H1 (cell line): ENCODE results near the gene RAB31. TPM values are rescaled to one million over a fixed set of nuclear protein-coding genes. Genes with fewer than 3 reads are reported as not detected.

Experiments used
- CTCF ChIA-PET: fragments of 300-600 bp; sonication (Branson Sonifier 250); formaldehyde crosslinking; loops from one replicate; lab custom pipeline; 2021; ENCODE audit not compliant: partially characterized antibody; lab: Charles Lee
- POLR2A ChIA-PET: fragments of 300-600 bp; sonication (Branson Sonifier 250); formaldehyde crosslinking; loops from one replicate; lab custom pipeline; 2021; ENCODE audit warnings: inconsistent platforms; ENCODE audit not compliant: partially characterized antibody; lab: Charles Lee
- DNase-seq, 2 experiments: peaks; one replicate each; pipeline versions ENCODE4 v3.0.0 to v3.0.0-alpha.2; 2010 to 2022; ENCODE audit warnings: low spot score in 2 of 2, low read depth in 1 of 2, mixed read lengths in 1 of 2
- FAIRE-seq: peaks from 2 replicates; lab custom pipeline; 2011; peaks lifted over from hg19 to GRCh38; lab: Jason Lieb, UNC
- H2AFZ ChIP-seq: 2 replicates; pipeline ENCODE4 v1.8.1; 2012; ENCODE audit warnings: low read length, inconsistent platforms
- H2AK5ac ChIP-seq: 2 replicates; pipeline ENCODE4 v1.6.1; 2013; ENCODE audit warnings: low read depth, low read length
- H2BK120ac ChIP-seq: replicated peaks from 2 replicates; pipeline ENCODE3; 2013; ENCODE audit warnings: low read depth, low read length, inconsistent platforms
- H2BK12ac ChIP-seq: 2 replicates; pipeline ENCODE4 v1.6.1; 2013; ENCODE audit warnings: low read depth, low read length
- H2BK15ac ChIP-seq: 2 replicates; pipeline ENCODE4 v1.6.1; 2013; ENCODE audit warnings: low read length
- H2BK20ac ChIP-seq: 2 replicates; pipeline ENCODE4 v1.6.1; 2013; ENCODE audit warnings: low read length
- H2BK5ac ChIP-seq: 2 replicates; pipeline ENCODE4 v1.6.1; 2013; ENCODE audit warnings: low read depth, low read length
- H3K14ac ChIP-seq: 2 replicates; pipeline ENCODE4 v1.6.1; 2013; ENCODE audit warnings: inconsistent platforms; ENCODE audit not compliant: insufficient read length
- H3K18ac ChIP-seq: 2 replicates; pipeline ENCODE4 v1.6.1; 2013; ENCODE audit warnings: low read length; ENCODE audit errors: extremely low read depth
- H3K23ac ChIP-seq: 2 replicates; pipeline ENCODE4 v1.6.1; 2013; ENCODE audit warnings: inconsistent platforms; ENCODE audit not compliant: insufficient read length
- H3K23me2 ChIP-seq: 2 replicates; pipeline ENCODE4 v1.6.1; 2013; ENCODE audit warnings: low read depth, low read length
- H3K27ac ChIP-seq: 2 replicates; pipeline ENCODE4 v1.6.1; 2011; ENCODE audit warnings: low read depth, low read length, inconsistent platforms
- H3K27me3 ChIP-seq, 4 experiments: replicated peaks in 1 of 4; 1 replicate in 1 of 4; 2 replicates in 3 of 4; pipeline versions ENCODE4 v1.6.1 to v1.8.1; 2011 to 2013; ENCODE audit warnings: low read length in 3 of 4, mild to moderate bottlenecking in 3 of 4, inconsistent platforms in 2 of 4, mixed read lengths in 2 of 4, moderate library complexity in 1 of 4; ENCODE audit not compliant: control insufficient read depth in 3 of 4, insufficient read depth in 3 of 4; ENCODE audit errors: extremely low read depth in 1 of 4
- H3K36me3 ChIP-seq, 4 experiments: 2 replicates each; pipeline versions ENCODE4 v1.6.1 to v1.8.1; 2011 to 2013; ENCODE audit warnings: mild to moderate bottlenecking in 4 of 4, low read length in 3 of 4, moderate library complexity in 2 of 4, control low read depth in 1 of 4, inconsistent platforms in 1 of 4; ENCODE audit not compliant: insufficient read depth in 4 of 4, control insufficient read depth in 2 of 4
- H3K4ac ChIP-seq: replicated peaks from 2 replicates; pipeline ENCODE3; 2013; ENCODE audit warnings: low read length, low read depth, mixed read lengths, inconsistent platforms; ENCODE audit not compliant: insufficient read length
- H3K4me1 ChIP-seq, 4 experiments: replicated peaks in 1 of 4; 1 replicate in 1 of 4; 2 replicates in 3 of 4; pipeline versions ENCODE4 v1.6.1 to v1.8.1; 2011 to 2013; ENCODE audit warnings: low read length in 3 of 4, inconsistent platforms in 2 of 4, mixed read lengths in 1 of 4; ENCODE audit not compliant: insufficient read depth in 4 of 4, control insufficient read depth in 3 of 4
- H3K4me2 ChIP-seq, 2 experiments: 2 replicates each; pipeline versions ENCODE4 v1.6.1 to v1.8.1; 2011 to 2013; ENCODE audit warnings: low read depth in 2 of 2, low read length in 2 of 2, control low read depth in 1 of 2, inconsistent platforms in 1 of 2, mild to moderate bottlenecking in 1 of 2; ENCODE audit not compliant: insufficient read depth in 1 of 2
- H3K4me3 ChIP-seq, 4 experiments: fragments of 200-600, 300-600 bp in 1 of 4; sonication (generic), shearing (Covaris generic), sonication (Bioruptor Twin) in 1 of 4; 2 replicates each; pipeline versions ENCODE4 v1.5.1 to v1.8.1; 2011 to 2016; ENCODE audit warnings: low read length in 4 of 4, low read depth in 3 of 4, control low read depth in 2 of 4, inconsistent platforms in 2 of 4, mild to moderate bottlenecking in 2 of 4, mixed read lengths in 1 of 4, moderate library complexity in 1 of 4; ENCODE audit not compliant: insufficient read depth in 2 of 4; ENCODE audit errors: extremely low read depth in 1 of 4
- H3K56ac ChIP-seq: replicated peaks from 2 replicates; pipeline ENCODE3; 2013; ENCODE audit warnings: low read depth, mild to moderate bottlenecking, mixed read lengths, low read length, inconsistent platforms; ENCODE audit not compliant: insufficient read length
- H3K79me1 ChIP-seq: 2 replicates; pipeline ENCODE4 v1.6.1; 2013; ENCODE audit warnings: low read depth, low read length, control low read depth
- H3K79me2 ChIP-seq, 2 experiments: 2 replicates each; pipeline versions ENCODE4 v1.6.1 to v1.8.1; 2012 to 2013; ENCODE audit warnings: low read length in 2 of 2, mild to moderate bottlenecking in 2 of 2, inconsistent platforms in 1 of 2; ENCODE audit not compliant: insufficient read depth in 2 of 2, control insufficient read depth in 1 of 2
- H3K9ac ChIP-seq, 4 experiments: replicated peaks in 1 of 4; 1 replicate in 1 of 4; 2 replicates in 3 of 4; pipeline versions ENCODE4 v1.6.1 to v1.8.1; 2011 to 2013; ENCODE audit warnings: low read depth in 3 of 4, low read length in 3 of 4, control low read depth in 2 of 4, mild to moderate bottlenecking in 2 of 4, moderate library complexity in 2 of 4, inconsistent platforms in 1 of 4; ENCODE audit errors: extremely low read depth in 1 of 4
- H3K9me3 ChIP-seq, 2 experiments: 2 replicates each; pipeline versions ENCODE4 v1.6.1 to v1.8.1; 2012 to 2013; ENCODE audit warnings: mild to moderate bottlenecking in 2 of 2, moderate library complexity in 2 of 2, control low read depth in 1 of 2, inconsistent platforms in 1 of 2, low read depth in 1 of 2, low read length in 1 of 2, mixed read lengths in 1 of 2; ENCODE audit not compliant: insufficient read depth in 2 of 2
- H4K20me1 ChIP-seq, 2 experiments: replicated peaks in 1 of 2; 2 replicates each; pipeline versions ENCODE3 to v1.8.1; 2011 to 2013; ENCODE audit warnings: inconsistent platforms in 2 of 2, low read length in 2 of 2, mild to moderate bottlenecking in 1 of 2; ENCODE audit not compliant: insufficient read depth in 2 of 2, control insufficient read depth in 1 of 2
- H4K5ac ChIP-seq: 2 replicates; pipeline ENCODE4 v1.6.1; 2013; ENCODE audit warnings: low read length, low read depth, mixed read lengths, inconsistent platforms; ENCODE audit not compliant: insufficient read length
- H4K8ac ChIP-seq: 2 replicates; pipeline ENCODE4 v1.8.0; 2013; ENCODE audit warnings: mild to moderate bottlenecking, moderate library complexity, low read length, inconsistent platforms; ENCODE audit not compliant: insufficient read depth; ENCODE audit errors: extremely low read depth
- H4K91ac ChIP-seq: replicated peaks from 2 replicates; pipeline ENCODE3; 2013; ENCODE audit warnings: low read length, mixed read lengths, inconsistent platforms; ENCODE audit not compliant: insufficient read length
- CHD1 ChIP-seq: IDR thresholded peaks from 2 replicates; pipeline ENCODE4 v1.6.1; 2012; ENCODE audit warnings: low read depth, low read length, improper control_type of control experiment
- CTCF ChIP-seq, 3 experiments: IDR thresholded peaks; 1 replicate in 2 of 3; 2 replicates in 1 of 3; pipeline versions ENCODE4 v1.5.1 to v1.6.1; 2011; ENCODE audit warnings: low read length in 3 of 3, mild to moderate bottlenecking in 3 of 3, inconsistent platforms in 2 of 3, low read depth in 1 of 3, moderate library complexity in 1 of 3; ENCODE audit not compliant: insufficient read depth in 1 of 3; ENCODE audit errors: control extremely low read depth in 1 of 3
- NANOG ChIP-seq: IDR thresholded peaks from 2 replicates; pipeline ENCODE4 v1.6.1; 2011; ENCODE audit warnings: low read length, low read depth, mild to moderate bottlenecking, inconsistent platforms; ENCODE audit not compliant: insufficient read depth, poor library complexity, severe bottlenecking
- POLR2AphosphoS5 ChIP-seq: IDR thresholded peaks from 2 replicates; pipeline ENCODE4 v1.6.1; 2011; ENCODE audit warnings: low read depth, low read length
- RAD21 ChIP-seq, 2 experiments: IDR thresholded peaks in 1 of 2; conservative IDR thresholded peaks in 1 of 2; 2 replicates each; pipeline ENCODE4 v1.6.1; 2011; ENCODE audit warnings: low read depth in 2 of 2, low read length in 2 of 2, improper control_type of control experiment in 1 of 2, inconsistent platforms in 1 of 2, mild to moderate bottlenecking in 1 of 2, moderate library complexity in 1 of 2
- SP1 ChIP-seq: IDR thresholded peaks from 2 replicates; pipeline ENCODE4 v1.6.1; 2011; ENCODE audit warnings: low read depth, low read length
- WGBS, 2 experiments: shearing (Covaris generic) in 1 of 2; methylation state at CpG; one replicate each; pipeline versions ENCODE4 v1.1.6 to v1.1.7; 2013 to 2015; ENCODE audit warnings: low lambda C conversion rate in 2 of 2, mixed read lengths in 2 of 2, inconsistent platforms in 1 of 2, low coverage in 1 of 2, missing lambda C conversion rate in 1 of 2; ENCODE audit not compliant: insufficient replicate concordance in 2 of 2, insufficient coverage in 1 of 2, insufficient read length in 1 of 2; ENCODE audit errors: extremely low coverage in 1 of 2, missing lambda C conversion rate in 1 of 2; 5-methylcytosine and 5-hydroxymethylcytosine counted together
- polyA plus RNA-seq, 7 experiments: library from polyadenylated mRNA; depleted of rRNA in 3 of 7; stranded (reverse) in 5 of 7; unstranded in 2 of 7; fragments of >200 nt in 5 of 7; fragments of 200-250 nt in 2 of 7; gene quantifications; 1 replicate in 5 of 7; 2 replicates in 1 of 7; 4 replicates in 1 of 7; pipeline versions ENCODE4 v1.2.1 to v1.2.3, GENCODE V29; 2011 to 2013; ENCODE audit warnings: missing spikeins in 2 of 7, mixed read lengths in 2 of 7
- total RNA-seq: library from RNA; stranded (reverse); fragmentation: NEBNext Ultra II Directional; extraction: Animal tissue kit (Norgen Biotek cat#: 25700); gene quantifications from 2 replicates; pipeline ENCODE4 v1.2.1, GENCODE V29; 2021

Gene RAB31
- total and polyA plus RNA-seq, 2 of the 8 experiments (the other 6 are each of a cell fraction or from before 2014, with no cell fraction given), result 15.2 to 40.9 TPM

- Histone ChIP-seq H2BK5ac (no peak overlapping the region), H2BK15ac (no peak overlapping the region), H2BK120ac (no peak overlapping the region), H2AK5ac (no peak overlapping the region)
- 90% methylated on average over 7 of the region's 7 CpGs; no CpG with 5 or more reads in 1 of the 2 experiments for WGBS, 2 experiments
- TF ChIP-seq SP1 (no peak), POLR2AphosphoS5 (no peak), NANOG (no peak), RAD21 (IDR thresholded peaks at IDR 0.05 in 1 of 2, conservative IDR thresholded peaks at IDR 0.05 in 1 of 2; ENCODE audit: low read depth in 2 of 2, low read length in 2 of 2) (peak in 1 of 2 experiments; percentile 35; a peak in 1 of 4 replicates), CHD1 (no peak), CTCF (IDR thresholded peaks at IDR 0.05; ENCODE audit: control extremely low read depth in 1 of 3, insufficient read depth in 1 of 3, low read depth in 1 of 3, low read length in 3 of 3) (peak in 2 of 3 experiments; percentile 34 to 42; a peak in 2 of 4 replicates)
- TF ChIP-seq, all 59 proteins: peak for 2
- Histone ChIP-seq H3K36me3 (no peaks in the 10 kb centered on the region; a peak in 1 of 8 replicates), H2BK20ac (no peak overlapping the region), H3K56ac (no peak overlapping the region), H3K4me1 (peaks cover 0 to 6% (median 0%) of the 10 kb centered on the region in 4 experiments; a peak in 2 of 7 replicates), H3K14ac (no peak overlapping the region), H4K5ac (no peak overlapping the region), H3K9me3 (no peaks in the 10 kb centered on the region), H3K27ac (no peak overlapping the region), H3K4me2 (no peak overlapping the region), H3K4ac (no peak overlapping the region), H3K4me3 (no peak overlapping the region), H3K27me3 (no peaks in the 10 kb centered on the region), H3K9ac (no peak overlapping the region), H3K79me2 (no peaks in the 10 kb centered on the region), H3K79me1 (no peaks in the 10 kb centered on the region), H3K23me2 (no peaks in the 10 kb centered on the region; the same call in 1 of the 2 replicates), H2AFZ (no peak overlapping the region), H3K18ac (no peak overlapping the region), H4K91ac (no peak overlapping the region), H4K20me1 (no peaks in the 10 kb centered on the region), H2BK12ac (no peak overlapping the region), H4K8ac (peak overlapping the region; percentile 63; the same call in 1 of the 2 replicates), H3K23ac (no peak overlapping the region)
- ChIA-PET CTCF (no interaction called here), POLR2A (no interaction called here)
- DNase-seq, result no peak
- no peak for FAIRE-seq
These were observed 151.1 kb downstream of the RAB31 start for GRCh38 chr18:9859232-9859631.
